PC-3 (cell line): ENCODE measurements around the gene PRSS21.

Experiments
- EZH2 ChIP-seq: fragments of 300-600 bp; sonication (generic); IDR thresholded peaks from one replicate; pipeline ENCODE4 v1.6.1; 2017; ENCODE audit warnings: antibody characterized with exemption, mild to moderate bottlenecking, low read length; ENCODE audit not compliant: unreplicated experiment
- EZH2phosphoT487 ChIP-seq: fragments of 300-600 bp; sonication (generic); IDR thresholded peaks from 2 replicates; pipeline ENCODE4 v1.6.1; 2018; ENCODE audit warnings: mild to moderate bottlenecking, antibody characterized with exemption, low read length, borderline replicate concordance
- TF ChIP-seq, protein P1 (sequence below): fragments of 300-600 bp; sonication (generic); conservative IDR thresholded peaks from 2 replicates; pipeline ENCODE4 v1.5.1; 2017; ENCODE audit warnings: antibody characterized with exemption, low read depth, mild to moderate bottlenecking, low read length

DNA sequence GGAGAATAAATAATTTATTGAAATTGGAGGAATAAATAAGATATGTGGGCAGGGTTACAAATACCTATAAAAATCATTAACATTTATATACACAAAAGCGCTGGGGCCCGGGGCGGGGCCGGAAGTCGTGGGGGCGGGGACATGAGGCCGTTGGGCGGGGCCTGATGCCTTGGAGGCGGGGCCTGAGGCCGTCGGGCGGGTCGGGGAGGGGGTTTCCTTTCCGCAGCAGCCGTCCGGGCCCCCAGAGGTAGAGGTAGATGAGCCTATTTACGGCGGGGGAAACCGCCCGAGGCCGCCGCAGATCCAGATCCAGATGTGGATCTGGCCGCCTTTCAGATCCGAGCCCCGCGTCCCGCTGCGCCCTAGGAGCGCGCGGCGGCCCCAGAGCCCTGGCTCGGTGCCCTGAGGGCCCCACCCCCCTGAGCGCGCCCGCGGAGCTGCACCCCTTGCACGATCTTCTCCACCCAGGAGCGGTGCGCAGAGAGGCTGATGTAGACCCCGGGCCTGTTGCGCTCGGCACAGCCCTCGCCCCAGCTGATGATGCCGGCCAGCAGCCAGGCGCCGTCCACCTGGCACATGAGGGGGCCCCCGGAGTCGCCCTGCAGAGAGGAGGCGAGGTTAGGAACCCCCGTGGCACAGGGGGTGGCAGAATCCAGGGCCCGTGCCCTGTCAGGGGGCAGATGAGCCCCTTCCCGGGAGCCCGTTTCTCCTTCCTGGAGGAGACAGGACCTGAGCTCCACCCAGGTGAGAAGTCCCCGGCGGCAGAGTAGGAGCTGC, 35.9 kb downstream of the PRSS21 start:
- TF ChIP-seq EZH2phosphoT487 (no peak), EZH2 (no peak)
- TF ChIP-seq, protein P1, sequence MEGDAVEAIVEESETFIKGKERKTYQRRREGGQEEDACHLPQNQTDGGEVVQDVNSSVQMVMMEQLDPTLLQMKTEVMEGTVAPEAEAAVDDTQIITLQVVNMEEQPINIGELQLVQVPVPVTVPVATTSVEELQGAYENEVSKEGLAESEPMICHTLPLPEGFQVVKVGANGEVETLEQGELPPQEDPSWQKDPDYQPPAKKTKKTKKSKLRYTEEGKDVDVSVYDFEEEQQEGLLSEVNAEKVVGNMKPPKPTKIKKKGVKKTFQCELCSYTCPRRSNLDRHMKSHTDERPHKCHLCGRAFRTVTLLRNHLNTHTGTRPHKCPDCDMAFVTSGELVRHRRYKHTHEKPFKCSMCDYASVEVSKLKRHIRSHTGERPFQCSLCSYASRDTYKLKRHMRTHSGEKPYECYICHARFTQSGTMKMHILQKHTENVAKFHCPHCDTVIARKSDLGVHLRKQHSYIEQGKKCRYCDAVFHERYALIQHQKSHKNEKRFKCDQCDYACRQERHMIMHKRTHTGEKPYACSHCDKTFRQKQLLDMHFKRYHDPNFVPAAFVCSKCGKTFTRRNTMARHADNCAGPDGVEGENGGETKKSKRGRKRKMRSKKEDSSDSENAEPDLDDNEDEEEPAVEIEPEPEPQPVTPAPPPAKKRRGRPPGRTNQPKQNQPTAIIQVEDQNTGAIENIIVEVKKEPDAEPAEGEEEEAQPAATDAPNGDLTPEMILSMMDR = no peak
